WTC11 (cell line): ENCODE measurements around the gene STK32B.

Experiments
- ATF2 ChIP-seq: sonication (generic); formaldehyde crosslinking; IDR thresholded peaks from 2 replicates; pipeline ENCODE4 v1.8.1; 2022; ENCODE audit warnings: low read depth, missing genetic modification reagents, borderline replicate concordance
- CTCF ChIP-seq: fragments of 200-600 bp; IDR thresholded peaks from 2 replicates; pipeline ENCODE4 v1.8.0; 2022; ENCODE audit warnings: antibody characterized with exemption
- HMGXB4 ChIP-seq: sonication (generic); formaldehyde crosslinking; IDR thresholded peaks from 2 replicates; pipeline ENCODE4 v1.8.1; 2023; ENCODE audit warnings: mild to moderate bottlenecking, moderate library complexity, missing genetic modification reagents
- MAX ChIP-seq: sonication (generic); formaldehyde crosslinking; IDR thresholded peaks from 2 replicates; pipeline ENCODE4 v1.8.0; 2022; ENCODE audit warnings: mild to moderate bottlenecking, missing genetic modification reagents
- NR1H2 ChIP-seq: sonication (generic); formaldehyde crosslinking; IDR thresholded peaks from 2 replicates; pipeline ENCODE4 v1.9.0; 2021; ENCODE audit warnings: mild to moderate bottlenecking, moderate library complexity, missing genetic modification reagents
- SMAD3 ChIP-seq: sonication (generic); formaldehyde crosslinking; IDR thresholded peaks from 2 replicates; pipeline ENCODE4 v1.8.0; 2022; ENCODE audit warnings: missing genetic modification reagents, mild to moderate bottlenecking, borderline replicate concordance
- SP1 ChIP-seq: sonication (generic); formaldehyde crosslinking; conservative IDR thresholded peaks from 2 replicates; pipeline ENCODE4 v1.8.1; 2022; ENCODE audit warnings: missing genetic modification reagents
- TEAD4 ChIP-seq: sonication (generic); formaldehyde crosslinking; IDR thresholded peaks from 2 replicates; pipeline ENCODE4 v1.8.0; 2022; ENCODE audit warnings: mild to moderate bottlenecking, missing genetic modification reagents
- TP53 ChIP-seq: sonication (generic); formaldehyde crosslinking; IDR thresholded peaks from 2 replicates; pipeline ENCODE4 v1.8.1; 2023; ENCODE audit warnings: mild to moderate bottlenecking, missing genetic modification reagents
- USF2 ChIP-seq: sonication (generic); formaldehyde crosslinking; IDR thresholded peaks from 2 replicates; pipeline ENCODE4 v1.8.1; 2023; ENCODE audit warnings: mild to moderate bottlenecking, missing genetic modification reagents, moderate library complexity
- ZNF121 ChIP-seq: sonication (generic); formaldehyde crosslinking; IDR thresholded peaks from 2 replicates; pipeline ENCODE4 v1.8.0; 2023; ENCODE audit warnings: missing genetic modification reagents
- ZNF138 ChIP-seq: sonication (generic); formaldehyde crosslinking; conservative IDR thresholded peaks from 2 replicates; pipeline ENCODE4 v1.8.1; 2022; ENCODE audit warnings: mild to moderate bottlenecking, moderate library complexity, missing genetic modification reagents
- ZNF219 ChIP-seq: sonication (generic); formaldehyde crosslinking; IDR thresholded peaks from 2 replicates; pipeline ENCODE4 v1.8.0; 2023; ENCODE audit warnings: missing genetic modification reagents, mild to moderate bottlenecking, borderline replicate concordance
- TF ChIP-seq, protein P1 (sequence below): sonication (generic); formaldehyde crosslinking; IDR thresholded peaks from 2 replicates; pipeline ENCODE4 v1.8.1; 2023; ENCODE audit warnings: mild to moderate bottlenecking, missing genetic modification reagents, moderate library complexity

- no peak for TF ChIP-seq CTCF
- no peak for TF ChIP-seq SMAD3 (CRISPR knock-in tag)
- no peak for TF ChIP-seq ZNF138
- TF ChIP-seq SP1 (CRISPR knock-in tag), result no peak
- no peak for TF ChIP-seq ZNF219 (CRISPR knock-in tag)
- no peak for TF ChIP-seq USF2 (CRISPR knock-in tag)
- TF ChIP-seq ATF2 (CRISPR knock-in tag), result no peak
- no peak for TF ChIP-seq TP53
- no peak for TF ChIP-seq ZNF121 (CRISPR knock-in tag)
- TF ChIP-seq, protein P1, sequence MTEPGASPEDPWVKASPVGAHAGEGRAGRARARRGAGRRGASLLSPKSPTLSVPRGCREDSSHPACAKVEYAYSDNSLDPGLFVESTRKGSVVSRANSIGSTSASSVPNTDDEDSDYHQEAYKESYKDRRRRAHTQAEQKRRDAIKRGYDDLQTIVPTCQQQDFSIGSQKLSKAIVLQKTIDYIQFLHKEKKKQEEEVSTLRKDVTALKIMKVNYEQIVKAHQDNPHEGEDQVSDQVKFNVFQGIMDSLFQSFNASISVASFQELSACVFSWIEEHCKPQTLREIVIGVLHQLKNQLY (CRISPR knock-in tag), result no peak
- no peak for TF ChIP-seq TEAD4 (CRISPR knock-in tag)
- TF ChIP-seq MAX (CRISPR knock-in tag), result no peak
- TF ChIP-seq HMGXB4, result no peak
- no peak for TF ChIP-seq NR1H2 (CRISPR knock-in tag)
These were observed 225.8 kb downstream of the STK32B start for GRCh38 chr4:5277079-5277478.
